ENCODE results near the gene GPR151.
A peak's percentile ranks its signal among the peaks of the same experiment; 100 is the strongest.
"Not testable (repeated sequence)": the region's sequence is repeated elsewhere in the genome, so short reads cannot be mapped to it uniquely, and the experiment has no call there.

The GPR151 gene
- total RNA-seq, result 0 reads per million in 9 experiments

GRCh38 chr5:146516151-146516475 is at the start of gene GPR151:
Gene GPR151, minus strand, starts transcription at chr5:146516190. Its CDS starts 77 bp downstream, at chr5:146516113.
- no peak within 1 kb of the TSS for H3K27ac Mint-ChIP-seq
- no peak for ATAC-seq (replicated peaks)
- H3K4me3 Mint-ChIP-seq, result no peak within 1 kb of the TSS
- H3K9me3 Mint-ChIP-seq, result no peaks in the 10 kb centered on the region
- H3K36me3 Mint-ChIP-seq (ENCODE audit: insufficient read depth), result peaks cover 16% of the 10 kb centered on the region
- H3K27me3 Mint-ChIP-seq, result no peaks in the 10 kb centered on the region
- H3K4me1 Mint-ChIP-seq (ENCODE audit: low read depth in 2 of 2), result peaks cover 3 to 6% of the 10 kb centered on the region in 2 donors
- no peak for DNase-seq

GRCh38 chr5:146564007-146564762 is 48.2 kb upstream of the GPR151 start:
- peaks cover 10 to 12% of the 10 kb centered on the region in 2 donors for H3K27me3 Mint-ChIP-seq
- H3K36me3 Mint-ChIP-seq (ENCODE audit: insufficient read depth), result no peaks in the 10 kb centered on the region
- peaks cover 4 to 5% of the 10 kb centered on the region in 2 donors for H3K4me1 Mint-ChIP-seq (ENCODE audit: low read depth in 2 of 2)
- no peak overlapping the region for H3K4me3 Mint-ChIP-seq
- no peaks in the 10 kb centered on the region for H3K9me3 Mint-ChIP-seq
- H3K27ac Mint-ChIP-seq, result no peak overlapping the region
- ATAC-seq (replicated peaks) (no peak), DNase-seq (no peak)

- Mint-ChIP-seq H3K27ac (no peak overlapping the region), H3K4me3 (no peak overlapping the region), H3K27me3 (peaks cover 10 to 12% of the 10 kb centered on the region in 2 donors), H3K9me3 (no peaks in the 10 kb centered on the region), H3K4me1 (ENCODE audit: low read depth in 2 of 2) (peaks cover 4 to 5% of the 10 kb centered on the region in 2 donors), H3K36me3 (ENCODE audit: insufficient read depth) (no peaks in the 10 kb centered on the region)
- ATAC-seq (replicated peaks) (no peak), DNase-seq (no peak)
These were observed 46.5 kb upstream of the GPR151 start for GRCh38 chr5:146562461-146562860.

GRCh38 chr5:146561711-146562110 is 45.7 kb upstream of the GPR151 start:
- Mint-ChIP-seq H3K27me3 (peaks cover 13 to 15% of the 10 kb centered on the region in 2 donors), H3K36me3 (ENCODE audit: insufficient read depth) (no peaks in the 10 kb centered on the region), H3K27ac (no peak overlapping the region), H3K4me3 (no peak overlapping the region), H3K4me1 (ENCODE audit: low read depth in 2 of 2) (peaks cover 4 to 5% of the 10 kb centered on the region in 2 donors), H3K9me3 (no peaks in the 10 kb centered on the region)
- no peak for ATAC-seq (replicated peaks)
- no peak for DNase-seq

GRCh38 chr5:146560205-146560812 is 44.3 kb upstream of the GPR151 start:
- peaks cover 19 to 22% of the 10 kb centered on the region in 2 donors for H3K27me3 Mint-ChIP-seq
- H3K4me3 Mint-ChIP-seq, result no peak overlapping the region
- no peak for DNase-seq
- no peaks in the 10 kb centered on the region for H3K36me3 Mint-ChIP-seq (ENCODE audit: insufficient read depth)
- H3K9me3 Mint-ChIP-seq, result no peaks in the 10 kb centered on the region
- no peak overlapping the region for H3K27ac Mint-ChIP-seq
- no peaks in the 10 kb centered on the region for H3K4me1 Mint-ChIP-seq (ENCODE audit: low read depth in 2 of 2)
- no peak for ATAC-seq (replicated peaks)

- not testable (repeated sequence) for H3K27ac Mint-ChIP-seq; H3K4me1 Mint-ChIP-seq (ENCODE audit: low read depth in 2 of 2); ATAC-seq (replicated peaks); H3K9me3 Mint-ChIP-seq; DNase-seq; H3K4me3 Mint-ChIP-seq; H3K36me3 Mint-ChIP-seq (ENCODE audit: insufficient read depth)
- peaks cover 19 to 38% of the 10 kb centered on the region in 2 donors for H3K27me3 Mint-ChIP-seq
These were observed 40.9 kb upstream of the GPR151 start for GRCh38 chr5:146556884-146557283.

- Mint-ChIP-seq H3K4me3 (no peak overlapping the region), H3K4me1 (ENCODE audit: low read depth in 2 of 2) (peaks cover 0 to 2% of the 10 kb centered on the region in 2 donors), H3K9me3 (no peaks in the 10 kb centered on the region), H3K27me3 (peaks cover 32 to 42% of the 10 kb centered on the region in 2 donors), H3K36me3 (ENCODE audit: insufficient read depth) (no peaks in the 10 kb centered on the region), H3K27ac (no peak overlapping the region)
- DNase-seq, result no peak
- ATAC-seq (replicated peaks), result no peak
These were observed 37.5 kb upstream of the GPR151 start for GRCh38 chr5:146553446-146553845.

GRCh38 chr5:146549615-146550014 is 33.6 kb upstream of the GPR151 start:
- no peak for DNase-seq
- no peak for ATAC-seq (replicated peaks)
- H3K9me3 Mint-ChIP-seq, result no peaks in the 10 kb centered on the region
- H3K36me3 Mint-ChIP-seq (ENCODE audit: insufficient read depth), result no peaks in the 10 kb centered on the region
- H3K27me3 Mint-ChIP-seq, result peaks cover 25 to 32% of the 10 kb centered on the region in 2 donors
- peaks cover 0 to 2% of the 10 kb centered on the region in 2 donors for H3K4me1 Mint-ChIP-seq (ENCODE audit: low read depth in 2 of 2)
- H3K27ac Mint-ChIP-seq, result no peak overlapping the region
- H3K4me3 Mint-ChIP-seq, result no peak overlapping the region

- Mint-ChIP-seq H3K36me3 (ENCODE audit: insufficient read depth) (no peaks in the 10 kb centered on the region), H3K27me3 (peaks cover 25 to 26% of the 10 kb centered on the region in 2 donors), H3K4me1 (ENCODE audit: low read depth in 2 of 2) (peaks cover 0 to 2% of the 10 kb centered on the region in 2 donors), H3K9me3 (no peaks in the 10 kb centered on the region), H3K4me3 (no peak overlapping the region), H3K27ac (no peak overlapping the region)
- ATAC-seq (replicated peaks), result no peak
- no peak for DNase-seq
These were observed 32.9 kb upstream of the GPR151 start for GRCh38 chr5:146548781-146549449.

- no peaks in the 10 kb centered on the region for H3K9me3 Mint-ChIP-seq
- no peak overlapping the region for H3K4me3 Mint-ChIP-seq
- H3K27me3 Mint-ChIP-seq, result peaks cover 5 to 11% of the 10 kb centered on the region in 2 donors
- ATAC-seq (replicated peaks) (no peak), DNase-seq (no peak)
- H3K36me3 Mint-ChIP-seq (ENCODE audit: insufficient read depth), result no peaks in the 10 kb centered on the region
- peaks cover 0 to 4% of the 10 kb centered on the region in 2 donors for H3K4me1 Mint-ChIP-seq (ENCODE audit: low read depth in 2 of 2)
- no peak overlapping the region for H3K27ac Mint-ChIP-seq
These were observed 28.2 kb upstream of the GPR151 start for GRCh38 chr5:146544232-146544631.

GRCh38 chr5:146541958-146542849 is 26.2 kb upstream of the GPR151 start:
- Mint-ChIP-seq H3K4me1 (ENCODE audit: low read depth in 2 of 2) (peaks cover 0 to 2% of the 10 kb centered on the region in 2 donors), H3K27ac (no peak overlapping the region), H3K36me3 (ENCODE audit: insufficient read depth) (no peaks in the 10 kb centered on the region)

GRCh38 chr5:146540414-146540813 is 24.4 kb upstream of the GPR151 start:
- Mint-ChIP-seq H3K27ac (no peak overlapping the region), H3K4me1 (ENCODE audit: low read depth in 2 of 2) (peaks cover 0 to 2% of the 10 kb centered on the region in 2 donors), H3K36me3 (ENCODE audit: insufficient read depth) (no peaks in the 10 kb centered on the region), H3K27me3 (peaks cover 0 to 10% of the 10 kb centered on the region in 2 donors), H3K9me3 (no peaks in the 10 kb centered on the region), H3K4me3 (no peak overlapping the region)
- ATAC-seq (replicated peaks) (no peak), DNase-seq (no peak)

More at GRCh38 chr5:146541958-146542849, 26.2 kb upstream of the GPR151 start:
- DNase-seq, result peak; percentile 64 to 81 (median 67)
- peak; percentile 85 for ATAC-seq (replicated peaks)
- H3K27me3 Mint-ChIP-seq, result peaks cover 0 to under 1% of the 10 kb centered on the region in 2 donors
- H3K9me3 Mint-ChIP-seq, result no peaks in the 10 kb centered on the region
- no peak overlapping the region for H3K4me3 Mint-ChIP-seq

- H3K27ac Mint-ChIP-seq, result no peak overlapping the region
- no peak for DNase-seq
- ATAC-seq (replicated peaks), result no peak
These were observed 24.0 kb upstream of the GPR151 start for GRCh38 chr5:146539973-146540372.

More at GRCh38 chr5:146539973-146540372, 24.0 kb upstream of the GPR151 start:
- no peak overlapping the region for H3K4me3 Mint-ChIP-seq
- no peaks in the 10 kb centered on the region for H3K36me3 Mint-ChIP-seq (ENCODE audit: insufficient read depth)
- H3K9me3 Mint-ChIP-seq, result no peaks in the 10 kb centered on the region
- H3K27me3 Mint-ChIP-seq, result peaks cover 0 to 10% of the 10 kb centered on the region in 2 donors
- peaks cover 0 to 2% of the 10 kb centered on the region in 2 donors for H3K4me1 Mint-ChIP-seq (ENCODE audit: low read depth in 2 of 2)

Data from effector memory CD8-positive, alpha-beta T cell (primary cell).